Fibroblast of peridontal ligament (primary cell): Measurements from ENCODE around the gene JMJD8.
"Not testable (repeated sequence)": the region's sequence is repeated elsewhere in the genome, so short reads cannot be mapped to it uniquely, and the experiment has no call there.

Source experiments
- DNase-seq: peaks from one replicate; pipeline ENCODE4 v3.0.0-alpha.2; 2010; ENCODE audit errors: extremely low read depth

JMJD8 gene

DNA sequence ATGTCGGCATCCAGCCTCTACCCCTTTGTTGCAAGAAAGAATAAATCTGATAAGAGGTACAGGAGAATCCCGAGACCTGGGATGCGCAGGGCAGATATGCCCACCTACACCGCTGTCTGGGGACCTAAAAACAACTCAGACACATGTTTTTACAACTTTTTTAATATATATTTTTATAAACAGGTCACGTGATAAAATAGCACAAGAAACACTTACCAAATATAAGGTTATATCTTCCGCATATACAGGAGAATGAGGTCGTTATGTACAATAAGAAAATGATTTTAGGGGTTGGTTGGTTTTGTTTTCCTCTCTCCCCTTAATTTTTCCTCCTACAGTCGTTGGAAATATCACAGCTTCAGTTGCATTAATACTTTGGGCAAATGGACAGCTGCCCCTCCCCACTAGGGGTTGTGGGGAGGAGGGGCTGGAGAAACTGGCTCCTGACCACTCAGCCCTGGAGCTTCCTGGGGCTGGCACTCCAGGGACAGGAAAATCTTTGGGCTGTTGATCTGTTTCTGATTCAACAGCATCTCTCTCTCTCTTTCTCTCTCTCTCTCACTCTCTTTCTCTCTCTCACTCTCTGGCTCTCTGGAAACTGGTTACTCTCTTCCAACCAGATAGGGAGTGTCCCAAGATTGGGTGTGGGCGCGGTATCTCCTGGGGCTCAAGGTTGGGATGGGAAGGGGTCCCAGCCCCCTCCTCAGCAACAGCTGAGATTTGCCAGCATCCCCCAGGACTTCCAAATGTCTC is 8.4 kb upstream of the JMJD8 start:
- DNase-seq, result no peak

DNA sequence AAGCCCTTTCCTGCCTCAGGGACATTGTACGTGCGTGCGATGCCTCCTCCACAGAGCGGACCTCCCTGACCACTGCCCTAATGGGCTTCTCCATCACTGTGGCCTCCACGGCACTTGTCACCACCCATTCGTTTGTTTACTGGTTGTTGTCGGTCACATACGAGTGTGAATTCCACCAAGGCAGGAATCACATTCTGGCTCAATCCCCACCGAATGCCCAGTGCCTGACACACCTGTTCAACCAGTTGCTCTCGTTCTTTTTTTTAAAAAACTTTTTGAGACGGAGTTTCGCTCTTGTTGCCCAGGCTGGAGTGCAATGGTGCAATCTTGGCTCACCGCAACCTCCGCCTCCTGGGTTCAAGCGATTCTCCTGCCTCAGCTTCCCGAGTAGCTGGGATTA is 7.1 kb upstream of the JMJD8 start:
- not testable (repeated sequence) for DNase-seq

DNA sequence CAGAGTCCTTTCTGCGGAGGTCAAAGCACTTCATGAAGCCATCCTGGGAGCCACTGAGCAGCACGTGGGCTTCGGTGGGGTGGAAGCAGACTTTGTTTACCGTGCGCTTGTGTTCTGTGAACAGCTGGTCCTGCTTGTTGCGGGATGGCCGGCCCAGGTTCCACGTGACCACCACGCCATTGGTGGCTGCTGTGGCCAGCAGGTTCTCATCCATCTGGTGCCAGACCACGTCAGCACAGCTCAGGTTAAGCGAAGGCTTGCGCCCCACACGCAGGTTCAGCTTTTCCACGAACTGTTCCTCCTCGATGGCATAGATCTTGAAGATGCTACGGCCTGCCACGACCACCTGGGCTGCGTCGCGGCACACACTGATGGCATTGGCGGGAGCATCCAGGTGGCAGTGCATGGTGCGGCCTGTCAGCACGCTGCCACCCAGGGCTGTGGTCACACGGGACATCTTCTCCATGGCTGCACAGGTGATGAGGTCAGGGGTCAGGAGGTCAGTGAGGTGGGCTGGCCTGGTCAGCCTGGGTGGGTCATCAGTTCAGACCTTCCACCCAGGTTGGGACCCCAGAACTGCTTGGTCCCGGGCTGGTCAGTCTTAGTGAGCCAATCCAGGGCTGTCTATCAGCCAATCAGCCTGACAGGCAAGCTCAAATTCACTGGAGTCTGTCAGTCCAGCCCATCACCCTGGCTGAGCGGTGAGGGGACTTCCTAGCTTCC is 5.2 kb upstream of the JMJD8 start:
- DNase-seq, result no peak

DNA sequence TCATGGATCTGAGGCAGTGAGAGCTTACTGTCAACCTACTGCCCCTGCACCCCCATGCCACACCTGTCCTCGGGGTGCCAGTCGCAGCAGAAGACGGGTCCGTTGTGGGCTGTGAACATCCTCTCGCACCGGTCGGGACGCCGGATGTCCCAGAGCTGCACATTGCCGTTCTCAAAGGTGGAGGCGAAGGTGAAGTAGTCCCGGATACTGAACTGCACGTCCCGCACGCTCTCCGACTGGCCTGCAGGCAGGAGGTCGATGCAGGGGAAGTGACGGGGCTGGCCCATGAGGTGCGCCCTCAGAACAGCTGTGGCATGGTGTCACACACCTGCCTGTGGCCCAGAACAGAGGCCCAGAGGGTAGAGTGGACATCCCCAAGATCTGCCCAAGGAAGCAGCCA is 3.4 kb upstream of the JMJD8 start:
- no peak for DNase-seq

DNA sequence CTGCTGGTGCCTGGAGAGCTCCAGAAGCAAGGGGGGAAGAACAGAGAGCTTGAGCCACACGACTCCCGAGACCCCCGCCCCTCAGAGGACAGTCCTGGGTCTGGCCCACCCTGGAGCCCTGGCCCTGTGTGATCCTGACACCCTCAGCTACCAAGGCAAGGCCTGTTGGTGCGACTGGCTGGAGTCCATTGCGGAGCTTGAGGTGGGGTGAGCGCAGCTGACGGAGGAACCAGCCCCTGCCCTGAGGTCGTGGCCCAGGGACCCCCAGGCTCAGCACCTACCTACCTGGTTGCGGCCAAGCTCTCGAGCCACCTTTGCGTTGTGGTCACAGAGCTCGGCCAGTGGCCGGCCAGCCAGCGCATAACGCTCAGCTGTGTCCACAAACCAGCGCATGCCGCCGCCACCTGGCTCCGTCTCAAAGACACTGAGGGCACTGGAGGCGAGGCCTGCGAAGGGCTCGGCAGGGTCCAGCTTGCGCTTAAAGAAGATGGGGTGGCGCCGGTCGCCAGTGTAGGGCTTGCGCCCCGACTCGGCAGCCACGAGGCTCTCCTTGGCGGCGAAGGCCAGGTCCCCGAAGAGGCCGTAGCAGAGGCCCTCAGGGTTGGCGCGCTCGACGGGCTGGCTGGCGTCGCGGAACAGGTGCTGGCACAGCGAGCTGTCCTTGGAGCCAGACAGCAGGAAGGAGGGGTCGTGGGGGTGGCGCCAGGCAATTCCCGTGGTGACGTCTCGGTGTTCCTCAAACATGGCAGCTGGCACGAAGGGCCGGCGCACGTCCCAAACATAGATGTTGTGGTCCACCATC is 2.5 kb upstream of the JMJD8 start:
- DNase-seq, result no peak

DNA sequence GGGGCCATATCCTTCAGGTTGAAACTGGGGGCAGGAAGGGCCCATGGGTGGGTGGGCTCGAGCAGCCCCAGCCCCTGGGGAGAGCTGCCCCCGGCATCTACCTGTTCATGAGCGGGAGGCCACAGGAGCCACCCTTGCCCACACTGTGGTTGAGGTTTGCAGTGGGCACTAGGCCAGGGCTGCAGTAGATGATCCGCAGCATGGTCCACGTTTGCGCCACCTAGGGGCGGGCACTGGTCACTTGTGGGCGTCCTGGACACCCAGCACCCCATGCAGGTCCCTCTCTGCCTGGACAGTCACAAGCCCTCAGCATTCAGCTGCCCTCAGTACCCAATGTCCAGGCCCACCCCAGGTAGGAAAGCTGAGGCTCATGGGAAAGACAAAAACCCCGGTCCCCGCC is 1.8 kb upstream of the JMJD8 start:
- no peak for DNase-seq

DNA sequence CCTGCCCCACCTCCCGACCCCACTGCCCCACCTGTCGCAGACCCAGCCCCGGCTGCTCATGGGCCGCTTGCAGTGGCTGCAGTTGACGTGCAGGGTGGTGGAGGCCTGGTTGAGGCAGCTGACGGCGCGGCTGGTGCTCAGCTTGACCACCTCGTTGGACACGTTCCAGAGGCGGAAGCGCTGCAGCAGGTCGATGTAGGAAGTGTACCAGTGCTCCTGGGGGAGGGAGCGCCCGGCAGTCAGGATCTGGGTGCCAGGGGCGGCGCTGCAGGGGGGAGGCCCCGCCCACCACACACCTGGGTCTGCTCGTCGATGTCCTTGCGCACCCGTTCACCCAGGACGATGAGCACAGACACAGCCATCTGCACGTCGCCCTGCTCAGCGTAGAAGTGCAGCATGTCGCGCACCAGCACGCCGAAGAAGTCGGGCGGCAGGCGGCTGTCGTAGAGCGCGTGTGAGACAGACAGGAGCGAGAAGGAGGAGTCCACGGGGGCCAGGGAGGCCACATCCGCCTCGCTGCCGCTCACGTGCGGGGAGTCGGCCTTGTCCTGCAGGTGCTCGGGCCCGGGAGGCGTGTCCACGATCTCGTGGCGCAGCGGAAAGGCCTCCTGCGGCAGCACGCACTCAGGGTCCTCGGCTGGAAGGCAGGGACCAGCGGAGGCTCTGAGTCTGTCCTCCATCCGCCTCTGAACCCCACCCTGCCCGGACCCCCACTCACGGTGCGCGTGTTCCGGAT is 995 bp upstream of the JMJD8 start:
- no peak for DNase-seq

DNA sequence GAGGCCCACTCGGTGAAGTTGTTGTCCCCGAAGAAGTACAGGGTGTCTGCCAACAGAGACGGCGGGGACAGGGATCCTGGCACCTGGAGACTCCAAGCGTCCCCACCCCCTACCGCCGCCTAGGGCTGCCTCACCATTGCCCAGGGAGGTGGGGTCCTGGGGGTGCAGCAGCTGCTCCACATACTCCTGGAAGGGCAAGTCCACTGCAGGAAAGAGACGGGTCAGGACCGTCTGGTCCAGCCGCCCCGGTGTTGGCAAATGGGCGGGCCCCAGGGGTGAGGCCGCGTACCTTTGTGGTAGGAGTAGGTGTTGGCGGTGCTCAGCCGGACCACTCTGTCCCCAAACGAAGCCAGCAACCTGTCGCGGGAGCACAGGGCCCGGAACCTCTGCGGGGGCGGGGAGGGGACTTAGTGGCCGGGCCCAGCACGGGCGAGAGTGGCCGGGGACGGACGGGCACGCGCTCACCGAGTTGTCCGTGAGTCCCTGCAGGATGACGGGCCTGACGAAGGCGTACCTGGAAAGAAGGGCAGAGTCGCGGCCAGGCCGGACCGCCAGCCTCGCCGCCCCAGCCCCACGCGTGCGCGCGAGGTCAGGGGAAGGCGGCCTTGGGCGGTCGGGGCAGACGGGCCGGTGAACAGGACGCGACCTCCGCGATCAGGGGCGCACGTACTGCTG is 601 bp downstream of the JMJD8 start:
- DNase-seq, result no peak

DNA sequence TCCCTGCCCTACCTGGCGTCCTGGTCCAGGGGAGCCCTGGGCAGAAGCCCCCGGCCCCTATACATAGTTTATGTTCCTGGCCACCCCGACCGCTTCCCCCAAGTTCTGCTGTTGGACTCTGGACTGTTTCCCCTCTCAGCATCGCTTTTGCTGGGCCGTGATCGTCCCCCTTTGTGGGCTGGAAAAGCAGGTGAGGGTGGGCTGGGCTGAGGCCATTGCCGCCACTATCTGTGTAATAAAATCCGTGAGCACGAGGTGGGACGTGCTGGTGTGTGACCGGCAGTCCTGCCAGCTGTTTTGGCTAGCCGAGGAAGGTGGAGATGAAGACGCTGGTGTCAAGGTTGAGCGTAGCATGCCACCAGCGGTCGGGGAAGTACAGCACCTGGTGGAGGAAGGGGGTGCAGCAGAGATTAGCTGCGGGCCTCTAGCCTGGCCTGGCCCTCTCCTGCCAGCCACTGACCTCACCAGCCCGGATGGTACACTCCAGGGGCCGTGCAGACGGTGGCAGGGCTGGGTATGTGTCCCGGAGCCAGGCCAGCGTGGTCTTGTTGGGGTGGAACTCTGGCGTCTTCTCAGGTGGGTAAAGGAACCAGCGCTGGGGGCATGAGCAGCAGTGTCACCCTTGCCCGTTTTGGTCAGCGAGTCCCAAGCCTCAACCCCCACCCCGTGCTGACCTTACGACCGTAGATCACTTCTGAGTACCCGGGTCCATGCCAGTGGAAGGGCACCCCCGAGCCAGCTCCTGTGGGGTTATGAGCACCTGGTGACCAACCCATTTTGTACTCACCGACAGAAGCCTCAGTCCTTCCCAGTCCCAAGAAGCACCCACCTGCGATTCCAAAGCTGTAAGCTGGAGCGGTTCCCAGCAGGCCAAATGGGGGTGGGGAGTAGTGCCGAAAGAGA is 1.4 kb downstream of the JMJD8 start:
- DNase-seq, result no peak

DNA sequence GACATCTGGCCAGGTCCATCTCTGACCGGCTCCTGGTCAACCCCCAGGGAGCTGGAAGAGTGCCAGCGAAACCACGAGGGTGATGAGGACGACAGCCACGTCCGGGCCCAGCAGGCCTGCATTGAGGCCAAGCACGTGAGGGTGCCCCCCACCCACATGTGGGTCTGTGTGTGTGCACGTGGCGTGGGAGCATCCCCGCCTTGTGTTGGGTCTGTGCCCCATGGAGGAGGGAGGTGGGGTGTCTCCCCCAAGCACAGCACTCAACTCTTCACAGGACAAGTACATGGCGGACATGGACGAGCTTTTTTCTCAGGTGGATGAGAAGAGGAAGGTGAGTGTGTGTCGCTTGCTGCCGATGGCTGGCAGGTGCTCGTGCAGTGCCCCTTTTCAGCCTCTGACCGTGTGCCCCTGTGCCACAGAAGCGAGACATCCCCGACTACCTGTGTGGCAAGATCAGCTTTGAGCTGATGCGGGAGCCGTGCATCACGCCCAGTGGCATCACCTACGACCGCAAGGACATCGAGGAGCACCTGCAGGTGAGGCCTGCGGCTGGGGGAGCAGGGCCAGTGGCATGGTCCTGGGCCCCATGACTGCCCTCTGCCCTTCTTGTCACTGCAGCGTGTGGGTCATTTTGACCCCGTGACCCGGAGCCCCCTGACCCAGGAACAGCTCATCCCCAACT is 2.2 kb downstream of the JMJD8 start:
- DNase-seq, result no peak

DNA sequence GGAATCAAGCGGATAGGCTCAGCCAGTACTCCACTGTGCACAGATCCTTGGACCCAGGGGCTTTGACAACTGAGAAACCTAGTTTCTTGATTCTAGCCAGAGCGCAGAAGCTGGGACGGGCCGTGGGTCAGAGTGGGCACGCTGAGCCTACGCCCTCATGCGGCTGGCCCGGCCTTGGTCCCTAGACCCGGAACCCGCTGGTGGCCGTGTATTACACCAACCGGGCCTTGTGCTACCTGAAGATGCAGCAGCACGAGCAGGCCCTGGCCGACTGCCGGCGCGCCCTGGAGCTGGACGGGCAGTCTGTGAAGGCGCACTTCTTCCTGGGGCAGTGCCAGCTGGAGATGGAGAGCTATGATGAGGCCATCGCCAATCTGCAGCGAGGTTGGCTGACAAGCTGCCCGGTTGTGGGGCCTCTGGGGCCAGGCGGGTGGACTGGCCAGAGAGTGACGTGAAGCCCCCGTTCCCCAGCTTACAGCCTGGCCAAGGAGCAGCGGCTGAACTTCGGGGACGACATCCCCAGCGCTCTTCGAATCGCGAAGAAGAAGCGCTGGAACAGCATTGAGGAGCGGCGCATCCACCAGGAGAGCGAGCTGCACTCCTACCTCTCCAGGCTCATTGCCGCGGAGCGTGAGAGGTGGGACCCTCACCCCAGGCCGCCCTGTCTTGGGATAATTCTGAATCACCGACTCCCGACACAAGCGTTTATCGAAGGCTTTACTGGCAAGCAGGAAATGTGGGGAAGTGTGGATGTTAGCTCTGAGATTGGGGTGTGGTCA is 3.0 kb downstream of the JMJD8 start:
- peak; percentile 53 for DNase-seq

DNA sequence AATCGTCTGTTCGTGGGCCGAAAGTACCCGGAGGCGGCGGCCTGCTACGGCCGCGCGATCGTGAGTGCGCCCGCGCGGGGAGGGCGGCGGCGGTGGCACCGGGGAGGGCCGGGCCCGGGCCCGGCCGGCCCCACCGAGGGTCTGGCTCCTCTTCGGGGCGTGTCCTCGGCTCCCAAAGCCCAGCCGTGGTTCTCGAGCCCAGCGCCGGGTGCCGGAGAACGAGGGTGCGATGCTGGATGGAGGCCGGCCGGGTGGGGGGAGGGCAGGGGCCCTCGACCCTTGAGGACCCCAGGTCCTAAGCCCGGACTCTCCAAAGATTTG is 3.5 kb downstream of the JMJD8 start:
- no peak for DNase-seq

DNA sequence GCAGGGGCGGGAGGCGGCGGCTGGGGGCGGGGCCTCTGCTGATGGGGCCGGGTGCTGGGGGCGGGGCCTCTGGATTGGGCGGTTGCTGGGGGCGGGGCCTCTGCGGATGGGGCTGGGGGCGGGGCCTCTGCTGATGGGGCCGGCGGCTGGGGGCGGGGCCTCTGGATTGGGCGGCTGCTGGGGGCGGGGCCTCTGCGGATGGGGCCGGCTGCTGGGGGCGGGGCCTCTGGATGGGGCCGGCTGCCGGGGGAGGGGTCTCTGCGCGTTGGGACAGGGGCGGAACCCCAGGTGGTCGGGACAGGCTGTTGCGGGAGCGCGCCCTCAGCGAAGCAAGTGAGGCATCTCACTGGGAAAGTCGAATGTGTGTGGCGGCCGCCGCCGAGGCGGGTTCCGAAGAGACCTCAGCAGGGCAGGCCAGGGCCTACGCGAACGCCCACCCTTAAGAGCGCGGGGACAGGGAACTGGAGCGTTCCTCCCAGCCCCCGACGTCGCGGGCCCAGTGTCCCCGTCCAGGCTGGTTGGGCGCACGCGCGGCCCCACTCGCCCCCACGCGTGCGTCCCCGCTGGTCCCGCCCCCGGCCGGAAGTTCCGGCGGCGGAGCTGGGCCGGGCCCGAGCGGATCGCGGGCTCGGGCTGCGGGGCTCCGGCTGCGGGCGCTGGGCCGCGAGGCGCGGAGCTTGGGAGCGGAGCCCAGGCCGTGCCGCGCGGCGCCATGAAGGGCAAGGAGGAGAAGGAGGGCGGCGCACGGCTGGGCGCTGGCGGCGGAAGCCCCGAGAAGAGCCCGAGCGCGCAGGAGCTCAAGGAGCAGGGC is 4.1 kb downstream of the JMJD8 start, which contains the start of gene STUB1:
Gene STUB1, plus strand, starts transcription at position 597 of the 811 bp plus-strand sequence. Its CDS starts 116 bp downstream, at position 713.
- peak; percentile 75 for DNase-seq

DNA sequence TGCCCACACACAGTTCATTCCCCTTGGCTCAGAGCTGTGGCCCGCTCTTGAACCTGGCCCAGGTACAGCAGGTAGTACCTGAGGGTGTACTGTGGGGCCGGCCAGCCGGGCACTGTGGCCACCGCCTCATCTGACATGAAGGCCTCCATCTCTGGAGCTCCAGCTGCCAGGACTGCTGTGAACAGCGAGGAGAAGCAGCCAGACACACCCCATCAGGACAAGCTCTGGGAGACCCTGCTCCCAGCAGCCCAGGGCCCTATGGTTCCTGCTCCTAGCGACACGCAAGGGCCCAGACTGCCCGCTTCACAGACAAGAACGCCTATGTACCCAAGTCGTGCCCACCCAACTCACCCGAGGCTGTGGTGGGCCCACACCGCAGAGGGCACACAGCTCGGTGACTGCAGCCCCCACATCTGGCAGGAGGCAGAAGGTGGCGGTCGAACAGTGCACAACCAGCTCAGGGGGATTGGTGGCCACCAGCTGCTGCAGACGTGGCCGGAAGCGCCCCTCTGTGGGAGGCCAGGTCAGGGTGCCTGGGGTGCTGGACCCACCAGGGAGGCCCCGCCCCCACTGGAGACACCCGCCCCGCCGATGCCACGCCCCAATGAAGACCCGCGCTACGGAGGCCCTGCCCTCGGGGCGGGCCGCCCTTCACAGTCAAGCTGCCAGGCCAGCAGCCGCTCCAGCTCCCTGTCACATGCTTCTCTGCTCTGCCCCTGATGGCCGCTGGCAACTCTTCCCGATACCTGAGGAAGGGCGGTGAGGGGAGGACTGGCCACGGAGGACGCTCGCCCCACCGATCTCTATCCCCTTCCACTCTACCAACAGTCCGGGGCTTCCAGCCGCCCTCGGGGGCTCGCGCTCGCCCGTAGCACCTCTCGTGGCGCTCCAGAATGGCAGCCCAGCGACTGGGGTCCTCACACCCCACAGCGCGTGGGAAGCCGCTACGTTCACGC is 5.0 kb downstream of the JMJD8 start:
- peak; percentile 44 for DNase-seq

DNA sequence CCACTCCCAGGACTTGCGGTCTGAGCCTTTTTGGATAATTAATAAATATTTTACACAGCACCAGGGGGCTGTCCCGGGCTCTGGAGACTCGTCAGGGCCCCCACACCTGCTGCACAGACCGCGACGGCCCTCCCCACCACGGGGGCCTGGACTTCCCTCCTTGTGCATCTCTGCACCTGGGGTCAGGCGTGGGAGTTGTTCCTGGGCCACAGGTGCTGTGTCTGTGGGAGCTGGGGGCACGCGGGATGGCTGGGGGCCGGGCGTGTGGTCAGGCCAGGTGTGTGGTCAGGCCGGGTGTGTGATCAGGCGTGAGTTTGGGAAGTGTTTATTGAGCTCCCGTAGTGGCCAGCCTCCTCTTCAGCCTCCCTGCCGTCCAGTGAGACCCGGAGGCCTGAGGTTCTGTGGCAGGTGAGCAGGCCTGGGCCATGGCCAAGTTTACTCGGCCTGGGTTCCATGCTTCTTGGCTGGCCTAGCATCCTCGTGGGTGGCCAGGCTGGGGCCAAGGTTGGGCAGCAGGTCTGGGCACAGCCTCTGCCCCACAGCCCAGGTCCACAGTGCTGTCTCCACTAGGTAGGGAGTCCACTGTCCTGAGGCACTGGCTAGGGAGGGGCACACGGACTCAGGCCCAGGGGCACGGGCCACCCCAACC is 5.8 kb downstream of the JMJD8 start:
- DNase-seq, result no peak
